ENCODE measurements around the gene CARD14.
"Not testable (repeated sequence)": the region's sequence is repeated elsewhere in the genome, so short reads cannot be mapped to it uniquely, and the experiment has no call there.

Gene CARD14

DNA sequence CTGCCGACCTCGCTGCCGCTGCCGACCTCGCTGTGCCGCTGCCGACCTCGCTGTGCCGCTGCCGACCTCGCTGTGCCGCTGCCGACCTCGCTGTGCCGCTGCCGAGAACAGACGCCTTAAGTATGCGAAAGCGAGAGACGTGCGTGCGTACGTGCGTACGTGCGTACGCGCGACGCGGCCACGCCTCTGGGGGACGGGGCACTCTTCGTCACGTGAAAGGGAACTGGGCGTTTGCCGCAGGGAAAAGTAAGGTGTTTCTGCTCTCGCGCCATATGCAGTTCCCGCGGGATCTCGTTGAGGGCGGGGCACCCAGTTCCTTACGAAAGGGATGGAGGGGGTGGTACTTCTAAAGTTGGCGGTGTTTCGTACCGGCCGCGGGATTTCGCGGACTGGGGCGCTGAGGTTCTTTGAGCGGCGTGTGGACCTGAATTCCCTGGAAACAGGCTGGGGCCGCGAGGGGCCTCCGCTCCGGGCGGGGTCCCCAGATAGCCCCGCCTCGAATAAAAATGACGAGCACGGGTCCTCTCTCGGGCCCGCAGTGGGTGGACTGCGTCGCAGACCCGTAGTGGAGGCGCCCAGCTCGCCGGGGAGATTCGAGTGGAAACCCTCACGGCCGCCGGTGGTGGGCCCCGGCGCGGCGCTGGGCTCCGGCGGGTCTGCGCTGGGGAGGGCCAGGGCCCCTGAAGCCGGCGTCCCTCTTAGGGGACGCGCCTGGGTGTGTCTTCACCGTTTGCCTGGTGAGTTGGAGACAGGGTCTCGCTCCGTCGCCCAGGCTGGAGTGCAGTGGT is 22.6 kb upstream of the CARD14 start, which contains the start of gene EIF4A3:
Gene EIF4A3, minus strand, starts transcription at position 94 of the 788 bp plus-strand sequence. CDS start 167 bp downstream, outside the sequence.
- peak; percentile 99 for DNase-seq (ENCODE audit: insufficient read length, low spot score)
- peak; percentile 99 for FAIRE-seq

DNA sequence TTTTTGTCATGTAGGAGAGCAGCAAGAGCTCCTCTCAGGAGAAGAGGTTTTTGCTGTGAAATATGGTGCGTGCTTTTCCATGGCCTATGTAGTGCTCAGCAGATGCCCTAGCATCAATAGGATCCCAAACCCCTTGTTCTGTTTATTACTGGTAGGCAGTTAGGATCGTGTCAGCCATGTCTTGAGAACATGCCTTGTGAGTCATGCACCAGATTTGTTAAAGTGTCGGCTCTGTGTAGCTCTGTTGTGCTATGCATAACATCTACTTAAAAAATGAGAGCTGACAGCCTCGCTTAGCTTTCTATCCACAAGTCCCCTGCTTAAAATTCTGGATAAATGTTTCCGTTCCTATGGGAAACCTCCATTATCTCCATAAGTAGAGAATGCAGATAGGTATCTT is 18.5 kb upstream of the CARD14 start:
- no peak for DNase-seq (ENCODE audit: insufficient read length, low spot score)
- no peak for FAIRE-seq

DNA sequence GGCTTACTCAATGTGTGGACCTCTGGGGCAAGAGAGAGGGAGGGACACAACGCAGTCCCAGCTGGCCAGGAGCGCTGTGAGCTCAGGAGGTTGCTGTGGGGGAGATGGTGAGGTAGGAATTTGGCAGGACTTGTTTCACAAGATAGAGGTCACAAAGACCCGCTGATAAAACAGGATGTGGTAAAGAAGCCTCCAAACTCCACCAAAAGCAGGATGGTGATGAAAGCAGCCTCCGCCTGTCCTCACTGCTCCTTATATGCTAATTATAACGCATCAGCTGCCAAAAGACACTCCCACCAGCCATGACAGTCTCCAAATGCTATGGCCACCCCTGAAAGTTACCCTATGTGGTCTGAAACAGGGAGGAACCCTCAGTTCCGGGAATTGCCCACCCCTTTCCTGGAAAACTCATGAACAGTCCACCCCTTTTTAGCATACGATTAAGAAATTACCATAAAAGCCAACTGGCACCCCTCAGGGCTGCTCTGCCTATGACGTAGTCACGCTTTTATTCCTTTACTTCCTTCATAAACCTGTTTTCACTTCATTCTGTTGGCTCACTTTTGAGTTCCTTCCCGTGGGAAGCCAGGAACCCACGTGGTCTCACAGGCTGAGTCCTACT is 17.6 kb upstream of the CARD14 start:
- no peak for FAIRE-seq

DNA sequence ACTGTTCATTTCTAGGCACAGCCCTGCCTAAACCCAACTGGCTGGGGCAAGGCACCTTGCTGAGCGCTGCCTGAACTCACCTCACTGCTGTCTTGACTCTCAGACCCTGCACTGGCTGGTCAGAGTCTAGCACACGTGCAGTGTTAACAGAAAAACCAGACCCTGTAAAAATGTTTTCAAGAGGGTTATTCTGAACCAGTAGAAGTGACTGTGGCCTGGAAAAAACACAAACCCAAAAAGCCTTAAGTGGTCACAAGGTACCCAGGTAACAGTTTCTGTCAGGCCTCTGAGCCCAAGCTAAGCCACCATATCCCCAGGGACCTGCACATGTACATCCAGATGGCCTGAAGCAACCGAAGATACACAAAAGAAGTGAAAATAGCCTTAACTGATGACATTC is 16.8 kb upstream of the CARD14 start:
- DNase-seq (ENCODE audit: insufficient read length, low spot score) (no peak), FAIRE-seq (no peak)

More for the DNA sequence above, 17.6 kb upstream of the CARD14 start:
- no peak for DNase-seq (ENCODE audit: insufficient read length, low spot score)

DNA sequence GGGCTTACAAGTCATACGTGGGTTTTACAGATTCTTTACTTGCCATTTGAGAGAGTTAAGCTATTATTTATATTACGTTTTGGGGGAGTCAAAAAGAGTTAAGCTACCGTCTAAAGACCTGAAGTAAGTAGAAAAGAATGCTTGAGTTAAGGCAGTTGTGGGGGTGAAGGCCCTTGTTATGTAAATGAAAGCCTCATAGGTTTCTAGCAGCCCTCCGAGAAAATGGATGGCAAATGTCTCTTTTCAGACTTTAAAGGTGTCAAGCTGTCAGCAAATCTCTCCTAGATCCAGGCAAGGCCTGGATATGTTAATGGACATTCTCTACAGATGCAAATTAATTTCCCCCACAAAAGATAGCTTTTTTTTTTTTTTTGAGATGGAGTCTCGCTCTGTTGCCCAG is 15.7 kb upstream of the CARD14 start:
- FAIRE-seq (no peak), DNase-seq (ENCODE audit: insufficient read length, low spot score) (no peak)

DNA sequence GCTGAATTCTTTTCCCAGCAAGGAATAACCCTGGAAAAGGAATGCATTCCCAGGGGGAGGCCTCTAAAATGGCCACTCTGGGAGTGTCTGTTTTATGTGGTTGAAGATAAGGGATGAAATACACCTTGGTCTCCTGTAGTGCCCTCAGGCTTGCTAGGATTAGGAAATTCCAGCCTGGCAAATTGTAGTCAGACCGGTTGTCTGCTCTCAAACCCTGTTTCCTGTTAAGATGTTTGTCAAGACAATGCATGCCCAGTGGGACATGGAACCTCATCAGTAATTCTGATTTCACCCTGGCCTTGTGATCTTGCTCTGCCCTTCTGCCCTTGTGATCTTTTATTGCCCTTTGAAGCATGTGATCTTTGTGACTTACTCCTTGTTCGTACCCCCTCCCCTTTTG is 14.2 kb upstream of the CARD14 start:
- not testable (repeated sequence) for FAIRE-seq; DNase-seq (ENCODE audit: insufficient read length, low spot score)

DNA sequence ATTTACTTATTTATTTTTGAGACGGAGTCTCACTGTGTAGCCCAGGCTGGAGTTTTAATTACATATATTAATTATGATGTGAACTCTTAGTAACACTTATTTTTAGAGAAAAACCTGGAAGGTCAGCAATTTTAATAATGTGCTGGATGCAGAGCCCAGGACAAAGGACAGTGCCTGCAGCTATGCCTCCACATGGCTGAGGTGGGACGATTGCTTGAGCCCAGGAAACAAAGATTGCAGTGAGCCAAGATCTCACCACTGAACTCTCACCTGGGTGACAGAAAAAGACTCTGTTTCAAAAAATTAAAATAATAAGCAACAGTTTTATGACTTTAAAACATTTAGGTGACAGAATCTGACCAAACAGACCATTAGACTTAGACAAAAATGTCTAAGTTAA is 11.0 kb upstream of the CARD14 start:
- no peak for FAIRE-seq
- no peak for DNase-seq (ENCODE audit: insufficient read length, low spot score)

DNA sequence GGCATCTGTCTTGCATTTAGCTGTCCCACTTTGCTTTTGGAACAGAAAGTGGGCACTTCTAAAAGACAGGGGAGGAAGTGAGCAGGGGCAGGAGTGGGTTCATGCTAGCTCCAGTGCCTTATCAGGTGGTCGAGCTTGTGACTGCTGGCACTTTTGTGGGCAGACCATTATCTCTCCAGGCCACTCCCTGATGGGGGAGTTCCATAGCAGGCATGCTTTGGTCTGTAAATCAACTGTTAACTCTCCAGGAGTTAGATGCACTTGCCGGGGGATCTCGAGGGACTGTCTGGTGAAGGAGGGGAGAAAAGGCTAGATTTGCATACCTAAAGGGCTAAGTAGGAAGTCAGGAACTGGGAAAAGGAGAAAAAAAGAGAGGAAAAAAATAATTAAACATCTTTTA is 9.3 kb upstream of the CARD14 start:
- DNase-seq (ENCODE audit: insufficient read length, low spot score) (no peak), FAIRE-seq (no peak)

DNA sequence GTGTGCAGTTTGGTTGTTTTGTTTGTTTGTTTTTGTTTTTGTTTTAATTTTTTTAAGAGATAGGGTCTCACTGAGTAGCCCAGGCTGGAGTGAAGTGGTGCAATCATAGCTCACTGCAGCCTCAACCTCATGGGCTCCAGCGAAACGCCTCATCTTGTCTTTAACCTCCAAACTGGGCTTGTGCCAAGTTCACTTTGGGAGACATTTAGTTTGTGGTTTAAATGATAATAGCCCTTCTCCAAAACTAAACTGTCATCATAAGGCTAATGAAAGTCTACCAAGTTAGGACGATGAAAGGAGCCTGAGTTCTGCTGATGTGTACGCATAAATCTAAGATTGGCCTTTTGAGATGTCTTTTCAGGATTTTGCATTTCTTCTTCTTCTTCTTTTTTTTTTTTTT is 6.5 kb upstream of the CARD14 start:
- FAIRE-seq (no peak), DNase-seq (ENCODE audit: insufficient read length, low spot score) (no peak)

DNA sequence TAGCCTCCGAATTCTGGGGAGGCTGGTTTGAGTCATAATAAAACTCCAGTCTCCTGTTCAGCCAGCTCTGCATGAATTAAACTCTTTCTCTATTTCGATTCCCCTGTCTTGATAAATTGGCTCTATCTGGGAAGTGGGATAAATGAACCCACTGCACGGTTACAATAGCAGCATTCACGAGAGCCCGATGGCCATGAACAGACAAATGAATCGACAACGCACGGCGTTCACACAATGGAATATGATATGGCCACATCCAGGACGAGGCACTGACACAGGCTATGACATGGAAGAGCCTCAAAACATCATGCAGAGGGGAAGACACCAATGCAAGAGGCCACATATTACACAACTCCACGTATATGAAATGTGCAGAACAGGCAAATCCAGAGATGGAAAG is 5.6 kb upstream of the CARD14 start:
- DNase-seq (ENCODE audit: insufficient read length, low spot score), result no peak
- no peak for FAIRE-seq

DNA sequence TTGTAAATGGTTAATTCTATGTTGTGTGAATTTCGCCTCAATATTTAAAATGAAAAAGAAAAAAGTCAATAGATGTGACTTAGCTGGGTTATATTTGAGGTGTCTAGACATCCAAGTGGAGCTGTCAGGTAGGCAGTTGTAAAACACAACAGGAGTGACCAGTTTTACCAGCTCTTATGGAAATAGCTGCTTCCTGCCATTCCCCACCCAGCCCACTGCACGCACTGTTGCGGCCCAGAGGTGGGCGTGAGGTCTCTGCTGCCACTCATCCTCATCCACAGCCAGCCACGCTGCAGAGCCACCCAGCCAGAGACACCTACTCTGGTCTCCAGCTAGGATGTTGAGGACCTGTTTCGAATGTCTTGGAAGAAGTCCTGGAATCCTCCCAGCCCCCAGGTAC is 3.4 kb upstream of the CARD14 start:
- FAIRE-seq, result no peak
- DNase-seq (ENCODE audit: insufficient read length, low spot score), result no peak

DNA sequence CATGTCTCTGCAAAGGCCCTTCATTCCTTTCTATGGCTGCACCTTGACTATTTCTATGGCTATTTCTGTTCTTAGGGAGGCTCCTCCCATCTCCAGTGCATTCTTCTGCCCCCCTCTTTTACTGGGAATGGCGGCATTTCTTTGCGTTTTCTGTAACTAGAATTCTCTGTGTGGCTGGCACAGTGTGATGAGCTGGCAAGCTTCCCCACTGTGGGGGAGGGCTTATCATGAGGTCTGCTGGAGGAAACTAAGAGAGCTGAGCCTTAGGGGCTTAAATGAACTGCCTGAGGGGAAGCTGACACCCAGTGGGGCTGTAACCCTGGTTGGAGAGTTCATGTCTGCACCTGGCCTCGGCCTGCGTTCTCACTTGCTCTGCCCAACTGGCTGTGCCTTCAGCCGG is 1.5 kb upstream of the CARD14 start:
- DNase-seq (ENCODE audit: insufficient read length, low spot score), result no peak
- FAIRE-seq, result no peak

DNA sequence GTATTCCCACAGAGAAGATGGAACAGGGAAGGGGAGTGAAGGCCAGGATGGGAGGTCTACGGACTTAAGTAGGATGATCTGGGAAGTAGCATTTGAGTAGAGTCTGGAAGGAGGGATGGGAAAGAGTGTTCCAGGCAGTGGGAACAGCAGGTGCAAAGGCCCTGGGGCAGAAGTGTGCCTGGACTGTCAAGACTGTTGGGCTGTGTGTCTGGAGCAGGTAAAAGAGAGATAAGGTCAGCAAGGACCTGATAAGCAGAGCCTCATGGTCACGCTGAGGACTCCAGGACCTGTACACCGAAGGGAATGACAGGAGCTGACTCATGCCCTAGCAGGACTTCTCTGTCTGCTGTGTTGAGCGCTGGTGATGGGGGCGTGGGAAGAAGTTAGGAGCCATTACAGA is 723 bp upstream of the CARD14 start:
- FAIRE-seq (no peak), DNase-seq (ENCODE audit: insufficient read length, low spot score) (no peak)

DNA sequence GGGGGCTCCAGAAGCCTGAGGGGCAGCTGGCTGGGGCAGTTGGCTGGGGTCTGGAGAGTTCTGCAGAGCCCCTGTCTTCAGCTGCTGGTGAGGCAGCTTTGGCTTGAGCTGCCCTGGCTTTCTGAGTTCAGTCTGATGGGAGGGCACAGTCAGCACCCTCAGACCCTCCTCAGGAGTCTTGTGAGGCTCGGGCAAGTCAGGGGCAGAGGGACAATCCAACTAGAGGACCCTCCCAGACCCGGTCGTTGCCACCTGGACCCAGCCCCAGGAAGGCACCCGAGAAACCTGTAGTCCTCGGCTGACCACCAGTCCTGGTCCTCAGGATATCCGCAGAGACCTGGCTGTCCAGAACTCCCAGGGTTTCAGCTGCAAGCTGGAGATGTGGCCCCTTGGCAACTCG is 1.9 kb downstream of the CARD14 start:
- FAIRE-seq (no peak), DNase-seq (ENCODE audit: insufficient read length, low spot score) (no peak)

DNA sequence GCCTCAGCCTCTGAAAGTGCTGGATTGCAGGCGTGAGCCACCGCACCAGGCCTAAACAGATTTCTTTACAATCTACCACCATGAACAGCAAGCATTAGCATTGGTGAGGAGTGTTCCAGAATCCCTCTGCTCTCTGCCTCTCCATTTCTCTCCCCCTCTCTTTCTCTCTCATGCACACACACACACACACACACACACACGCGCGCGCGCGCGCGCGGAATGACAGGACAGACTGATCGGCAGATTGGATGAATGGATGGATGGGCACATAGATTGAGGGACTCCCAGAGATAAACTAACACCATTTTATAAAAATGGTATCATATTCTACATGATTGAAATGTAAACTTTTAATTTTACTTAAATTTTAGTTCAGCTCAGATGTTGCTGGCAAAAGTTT is 3.3 kb downstream of the CARD14 start:
- no peak for FAIRE-seq

DNA sequence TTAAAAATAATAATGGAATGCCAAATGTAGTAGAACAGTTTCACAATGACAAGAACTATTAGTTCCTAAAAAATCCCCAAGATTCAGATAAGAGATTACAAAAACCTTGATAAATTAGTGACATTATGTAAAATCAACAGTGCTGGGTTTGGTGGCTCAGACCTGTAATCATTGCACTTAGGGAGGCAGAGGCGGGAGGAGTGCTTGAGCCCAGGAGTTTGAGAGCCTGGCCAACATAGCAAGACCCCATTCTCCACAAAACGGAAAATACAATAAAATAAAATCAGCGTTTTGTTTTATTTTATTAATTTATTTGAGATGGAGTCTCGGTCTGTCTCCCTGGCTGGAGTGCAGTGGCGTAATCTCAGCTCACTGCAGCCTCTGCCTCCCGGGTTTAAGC is 4.1 kb downstream of the CARD14 start:
- DNase-seq (ENCODE audit: insufficient read length, low spot score), result no peak
- FAIRE-seq, result no peak

More for the DNA sequence above, 3.3 kb downstream of the CARD14 start:
- no peak for DNase-seq (ENCODE audit: insufficient read length, low spot score)

DNA sequence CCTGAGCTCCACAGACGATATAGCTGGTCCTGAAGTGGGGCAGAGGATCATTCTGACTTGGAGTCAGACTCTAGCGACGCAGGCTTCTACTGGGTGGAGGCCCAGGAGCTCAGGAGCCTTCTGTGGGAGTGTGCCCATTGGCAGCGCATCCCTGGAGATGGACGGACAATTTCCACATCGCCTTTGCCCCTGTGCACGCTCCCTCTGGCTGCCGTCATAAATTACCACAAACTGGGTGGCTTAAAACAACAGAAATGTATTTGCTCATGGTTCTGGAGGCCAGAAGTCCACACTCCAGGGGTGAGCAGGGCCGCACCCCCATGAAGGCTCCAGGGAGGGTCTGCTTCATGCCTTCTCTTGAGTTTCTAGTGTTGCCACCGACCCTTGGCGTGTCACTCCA is 6.9 kb downstream of the CARD14 start:
- DNase-seq (ENCODE audit: insufficient read length, low spot score) (no peak), FAIRE-seq (no peak)

DNA sequence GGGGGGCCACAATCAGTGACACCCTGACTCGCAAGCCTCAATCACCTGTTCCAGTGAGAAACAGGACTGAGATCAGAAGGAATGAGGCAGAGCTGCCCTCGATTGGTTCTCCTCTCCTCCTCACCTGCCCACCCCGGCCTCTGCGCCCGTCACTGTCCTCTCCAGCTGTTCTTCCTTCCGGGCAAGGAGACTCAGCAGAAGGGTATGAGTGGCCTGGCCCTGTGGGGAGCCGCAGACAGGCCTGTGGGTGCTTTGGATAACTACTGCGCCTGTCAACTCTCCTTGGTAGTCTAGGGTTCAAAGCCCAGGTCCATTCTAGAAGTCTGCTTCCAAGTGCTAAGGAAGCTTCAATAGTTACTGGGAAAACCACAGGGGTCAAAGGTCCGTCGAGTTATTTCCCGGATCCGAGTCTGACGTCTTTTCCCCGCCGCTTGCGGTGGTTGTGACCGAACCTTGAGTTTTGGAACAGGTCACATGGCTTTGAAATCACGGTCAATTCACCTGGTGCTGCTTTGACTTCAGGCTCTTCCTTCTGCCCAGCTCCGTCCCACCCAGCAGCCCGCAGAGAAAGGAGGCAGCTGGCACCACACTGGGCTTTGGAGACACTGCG is 8.3 kb downstream of the CARD14 start:
- DNase-seq (ENCODE audit: insufficient read length, low spot score) (no peak), FAIRE-seq (no peak)

DNA sequence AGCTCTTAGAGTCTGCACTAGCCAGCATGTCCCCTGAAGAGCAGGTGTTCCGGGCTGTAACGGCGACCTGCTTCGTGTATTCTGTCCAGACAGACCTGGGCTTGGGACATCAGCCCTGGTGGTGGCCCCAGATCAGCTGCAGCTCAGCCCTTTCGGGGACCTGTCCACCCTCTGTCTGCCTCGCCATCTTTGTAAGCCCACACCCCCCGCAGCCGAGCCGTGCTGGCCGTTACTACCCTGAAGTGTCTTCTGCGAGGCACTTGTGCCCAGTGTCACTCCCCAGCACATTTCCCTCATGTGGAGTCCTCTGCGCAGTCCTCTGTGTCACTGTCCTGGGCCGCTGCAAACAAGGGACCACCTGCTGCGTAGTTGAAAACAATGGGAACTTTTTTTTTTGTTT is 10.4 kb downstream of the CARD14 start:
- no peak for FAIRE-seq

DNA sequence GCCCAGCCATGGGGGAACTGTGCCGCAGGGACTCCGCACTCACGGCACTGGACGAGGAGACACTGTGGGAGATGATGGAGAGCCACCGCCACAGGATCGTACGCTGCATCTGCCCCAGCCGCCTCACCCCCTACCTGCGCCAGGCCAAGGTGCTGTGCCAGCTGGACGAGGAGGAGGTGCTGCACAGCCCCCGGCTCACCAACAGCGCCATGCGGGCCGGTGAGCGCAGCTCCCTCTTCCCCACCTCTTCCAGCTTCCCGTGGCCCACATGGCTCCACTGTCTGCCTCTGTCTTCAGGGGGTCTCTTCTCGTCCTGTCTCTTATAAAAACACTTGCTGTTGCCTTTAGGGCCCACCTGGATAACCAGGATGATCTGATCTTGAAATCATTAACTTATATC is 11.6 kb downstream of the CARD14 start:
- FAIRE-seq, result no peak

More for the DNA sequence above, 10.4 kb downstream of the CARD14 start:
- no peak for DNase-seq (ENCODE audit: insufficient read length, low spot score)

DNA sequence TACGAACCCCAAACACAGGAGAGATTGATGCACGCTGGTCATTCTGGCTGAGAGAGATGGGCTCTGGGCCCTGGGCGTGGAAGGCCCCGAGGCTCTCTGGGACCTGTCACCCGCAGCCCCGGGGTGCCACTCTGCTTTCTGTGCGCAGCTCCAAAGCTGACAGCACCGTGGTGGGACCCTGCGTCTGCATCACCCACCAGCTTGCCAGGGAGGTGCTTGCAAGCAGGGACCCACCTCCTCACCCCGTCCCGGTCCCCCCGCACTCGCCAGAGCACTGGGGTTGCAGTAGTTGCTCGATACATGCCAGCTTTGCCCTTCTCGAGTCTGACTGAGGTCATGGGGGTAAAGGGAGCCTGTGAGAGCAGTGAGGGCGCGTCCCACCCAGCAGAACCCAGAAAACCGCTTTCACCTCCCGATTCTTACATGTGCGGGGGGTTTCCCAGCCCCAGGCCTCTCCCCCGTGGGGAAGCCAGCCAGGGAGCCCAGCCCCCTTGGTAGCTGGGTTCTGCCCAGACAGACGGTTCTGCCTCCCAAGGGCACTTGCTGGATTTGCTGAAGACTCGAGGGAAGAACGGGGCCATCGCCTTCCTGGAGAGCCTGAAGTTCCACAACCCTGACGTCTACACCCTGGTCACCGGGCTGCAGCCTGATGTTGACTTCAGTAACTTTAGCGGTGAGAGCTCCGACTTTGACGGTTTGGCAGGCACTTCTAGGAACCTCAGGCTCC is 12.5 kb downstream of the CARD14 start:
- DNase-seq (ENCODE audit: insufficient read length, low spot score), result no peak
- FAIRE-seq, result no peak

More for the DNA sequence above, 11.6 kb downstream of the CARD14 start:
- DNase-seq (ENCODE audit: insufficient read length, low spot score), result no peak

Data from HTR-8/SVneo (cell line).